Gastrocnemius medialis (tissue), 4 donors: ENCODE data around the gene LRRC51.

Experiments used
- CTCF ChIP-seq, 5 experiments: fragments of 450-650 bp in 3 of 5; fragments of 200-600 bp in 2 of 5; sonication (generic) in 2 of 5; IDR thresholded peaks in 4 of 5; conservative IDR thresholded peaks in 1 of 5; 1 replicate in 4 of 5; 2 replicates in 1 of 5; pipeline ENCODE4 v1.5.1; 2016 to 2019; ENCODE audit warnings: antibody characterized with exemption in 5 of 5, mild to moderate bottlenecking in 3 of 5, moderate library complexity in 3 of 5
- POLR2A ChIP-seq, 2 donors: fragments of 450-650 bp; IDR thresholded peaks; one replicate each; pipeline ENCODE4 v1.6.1; 2017; ENCODE audit warnings: antibody characterized with exemption in 2 of 2, mild to moderate bottlenecking in 2 of 2, moderate library complexity in 2 of 2

- peak; percentile 84 to 91 (median 88) for TF ChIP-seq CTCF (IDR thresholded peaks at IDR 0.05 in 4 of 5, conservative IDR thresholded peaks at IDR 0.05 in 1 of 5)
- TF ChIP-seq POLR2A (IDR thresholded peaks at IDR 0.05), result no peak
Observed at GRCh38 chr11:72091292-72091691, 10.6 kb downstream of the LRRC51 start.
